ENCODE data around the gene PRKCE. TPM values are rescaled to one million over a fixed set of nuclear protein-coding genes. Genes with fewer than 3 reads are reported as not detected.

Gene PRKCE
- total RNA-seq, 4 donors from 2014 or later = 20.0 to 29.7 (median 25.2) TPM

DNA sequence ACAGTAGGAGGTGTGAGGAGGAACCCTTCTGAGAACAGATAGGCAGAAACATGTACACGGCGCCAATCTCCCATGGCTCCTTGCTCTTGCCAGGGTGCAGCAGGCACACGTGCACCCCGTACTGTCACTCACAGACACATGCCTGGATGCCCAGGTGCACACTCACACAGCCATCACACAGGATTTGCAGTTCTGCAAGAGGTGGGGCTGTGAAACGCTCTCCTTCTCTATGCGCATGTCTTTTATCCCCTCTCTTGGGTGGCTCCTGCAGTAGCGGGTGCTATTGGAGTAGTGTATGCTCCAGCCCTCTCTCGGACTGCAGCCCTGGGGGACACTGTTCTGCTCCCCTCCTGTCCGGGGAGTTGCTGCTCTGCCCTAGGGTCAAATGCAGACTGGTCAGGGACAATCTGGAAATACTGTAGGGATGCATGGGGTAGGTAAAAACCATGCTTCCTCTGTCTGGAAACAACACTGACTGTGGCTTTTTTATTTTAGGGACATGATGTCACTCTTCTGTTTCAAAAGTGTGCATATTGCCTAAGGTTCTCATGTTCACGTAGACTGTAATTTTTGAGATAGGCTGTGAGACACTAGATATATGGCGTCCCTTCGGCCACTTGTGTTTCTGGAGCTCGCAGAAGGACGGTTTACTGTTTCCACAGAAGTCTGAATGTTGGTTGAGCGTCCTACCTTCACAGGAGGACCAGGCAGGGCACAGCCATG, 118.5 kb downstream of the PRKCE start:
- TF ChIP-seq, protein P1, sequence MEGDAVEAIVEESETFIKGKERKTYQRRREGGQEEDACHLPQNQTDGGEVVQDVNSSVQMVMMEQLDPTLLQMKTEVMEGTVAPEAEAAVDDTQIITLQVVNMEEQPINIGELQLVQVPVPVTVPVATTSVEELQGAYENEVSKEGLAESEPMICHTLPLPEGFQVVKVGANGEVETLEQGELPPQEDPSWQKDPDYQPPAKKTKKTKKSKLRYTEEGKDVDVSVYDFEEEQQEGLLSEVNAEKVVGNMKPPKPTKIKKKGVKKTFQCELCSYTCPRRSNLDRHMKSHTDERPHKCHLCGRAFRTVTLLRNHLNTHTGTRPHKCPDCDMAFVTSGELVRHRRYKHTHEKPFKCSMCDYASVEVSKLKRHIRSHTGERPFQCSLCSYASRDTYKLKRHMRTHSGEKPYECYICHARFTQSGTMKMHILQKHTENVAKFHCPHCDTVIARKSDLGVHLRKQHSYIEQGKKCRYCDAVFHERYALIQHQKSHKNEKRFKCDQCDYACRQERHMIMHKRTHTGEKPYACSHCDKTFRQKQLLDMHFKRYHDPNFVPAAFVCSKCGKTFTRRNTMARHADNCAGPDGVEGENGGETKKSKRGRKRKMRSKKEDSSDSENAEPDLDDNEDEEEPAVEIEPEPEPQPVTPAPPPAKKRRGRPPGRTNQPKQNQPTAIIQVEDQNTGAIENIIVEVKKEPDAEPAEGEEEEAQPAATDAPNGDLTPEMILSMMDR (IDR thresholded peaks at IDR 0.05) = no peak
- no peak for TF ChIP-seq POLR2A (IDR thresholded peaks at IDR 0.05)
- Histone ChIP-seq H3K27ac (peak overlapping the region in 1 of 4 donors; percentile 77), H3K4me1 (peaks cover 0 to 4% (median 0%) of the 10 kb centered on the region in 4 donors)

DNA sequence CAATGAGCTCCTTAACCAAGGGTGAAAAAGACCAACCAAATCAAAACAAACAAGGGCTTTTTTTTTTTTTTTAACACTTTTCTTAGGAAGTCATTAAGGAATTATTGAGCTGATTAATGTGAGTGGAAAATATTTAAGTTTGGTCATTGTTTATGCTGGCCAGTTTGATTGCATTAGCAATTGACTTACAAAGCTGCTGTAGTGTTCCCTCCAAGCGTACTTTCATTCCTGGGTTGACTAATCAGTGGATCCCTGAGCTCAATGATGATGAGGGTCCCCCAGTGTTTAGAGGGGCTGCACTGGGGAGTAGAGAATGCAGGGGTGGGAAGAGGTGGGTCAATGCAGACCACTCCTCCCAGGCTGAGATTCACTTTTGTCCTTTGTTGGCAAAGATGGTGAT, 119.3 kb downstream of the PRKCE start:
- Histone ChIP-seq H3K27ac (peak overlapping the region in 3 of 4 donors; percentile 31 to 77 (median 46)), H3K36me3 (no peaks in the 10 kb centered on the region), H3K4me3 (peak overlapping the region in 2 of 4 donors; percentile 20 to 21), H3K9me3 (no peaks in the 10 kb centered on the region), H3K4me1 (peaks cover 0 to 4% (median 0%) of the 10 kb centered on the region in 4 donors), H3K27me3 (no peaks in the 10 kb centered on the region)
- DNase-seq = no peak
- TF ChIP-seq POLR2A (IDR thresholded peaks at IDR 0.05) = no peak
- TF ChIP-seq, protein P1 (IDR thresholded peaks at IDR 0.05) = no peak

More for the DNA sequence above, 118.5 kb downstream of the PRKCE start:
- no peaks in the 10 kb centered on the region for H3K36me3 ChIP-seq
- H3K27me3 ChIP-seq = no peaks in the 10 kb centered on the region
- H3K9me3 ChIP-seq = no peaks in the 10 kb centered on the region
- no peak for DNase-seq
- H3K4me3 ChIP-seq = no peak overlapping the region

DNA sequence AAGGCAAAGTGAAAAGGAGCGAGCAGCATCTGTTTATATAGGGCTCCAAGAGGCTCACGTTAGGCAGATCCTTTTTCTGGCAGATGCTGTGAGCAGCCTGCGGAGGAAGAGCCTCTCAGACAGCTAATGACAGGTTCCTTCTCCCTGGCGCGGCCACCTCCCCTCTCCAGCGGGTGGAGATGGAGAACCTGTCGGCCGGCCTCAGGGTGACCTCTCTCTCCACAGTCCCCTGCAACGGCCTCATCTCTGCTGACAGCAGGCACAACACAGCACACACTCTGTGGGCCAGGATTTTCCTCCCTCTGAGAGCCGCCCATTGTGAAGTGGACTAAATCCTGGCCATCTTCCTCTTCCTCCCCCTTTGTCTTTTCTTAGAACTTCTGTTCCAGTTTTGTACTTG, 119.8 kb downstream of the PRKCE start:
- Histone ChIP-seq H3K27me3 (no peaks in the 10 kb centered on the region), H3K36me3 (no peaks in the 10 kb centered on the region), H3K4me1 (peaks cover 0 to under 1% (median 0%) of the 10 kb centered on the region in 4 donors), H3K9me3 (no peaks in the 10 kb centered on the region), H3K27ac (peak overlapping the region in 3 of 4 donors; percentile 31 to 77 (median 46)), H3K4me3 (peak overlapping the region in 2 of 4 donors; percentile 20 to 21)
- TF ChIP-seq, protein P1 (IDR thresholded peaks at IDR 0.05) = no peak
- TF ChIP-seq POLR2A (IDR thresholded peaks at IDR 0.05) = no peak
- peak in 1 of 3 donors; percentile 50 for DNase-seq

DNA sequence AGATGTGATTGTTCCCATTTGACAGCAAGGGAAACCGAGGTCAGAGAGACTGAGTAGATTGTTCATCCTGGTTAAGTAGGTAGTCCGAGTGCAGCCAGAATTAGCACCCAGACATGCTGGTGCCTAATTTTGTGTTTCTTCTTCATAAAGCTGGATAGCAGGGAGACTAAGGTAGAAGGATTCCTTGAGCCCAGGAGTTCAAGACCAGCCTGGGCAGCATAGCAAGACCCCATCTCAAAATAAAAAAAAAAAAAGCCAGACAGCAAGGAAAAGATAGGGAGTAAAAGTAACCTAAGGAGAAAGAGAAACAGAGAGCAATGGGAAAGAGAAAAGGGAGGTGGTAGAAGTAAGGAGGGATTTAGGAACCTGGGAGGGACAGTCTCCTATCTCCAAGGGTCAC, 120.6 kb downstream of the PRKCE start:
- Histone ChIP-seq H3K4me3 (no peak overlapping the region), H3K9me3 (no peaks in the 10 kb centered on the region), H3K36me3 (no peaks in the 10 kb centered on the region), H3K4me1 (no peaks in the 10 kb centered on the region), H3K27ac (peak overlapping the region in 1 of 4 donors; percentile 77), H3K27me3 (no peaks in the 10 kb centered on the region)
- no peak for DNase-seq
- TF ChIP-seq POLR2A (IDR thresholded peaks at IDR 0.05) = no peak
- TF ChIP-seq, protein P1 (IDR thresholded peaks at IDR 0.05) = no peak

DNA sequence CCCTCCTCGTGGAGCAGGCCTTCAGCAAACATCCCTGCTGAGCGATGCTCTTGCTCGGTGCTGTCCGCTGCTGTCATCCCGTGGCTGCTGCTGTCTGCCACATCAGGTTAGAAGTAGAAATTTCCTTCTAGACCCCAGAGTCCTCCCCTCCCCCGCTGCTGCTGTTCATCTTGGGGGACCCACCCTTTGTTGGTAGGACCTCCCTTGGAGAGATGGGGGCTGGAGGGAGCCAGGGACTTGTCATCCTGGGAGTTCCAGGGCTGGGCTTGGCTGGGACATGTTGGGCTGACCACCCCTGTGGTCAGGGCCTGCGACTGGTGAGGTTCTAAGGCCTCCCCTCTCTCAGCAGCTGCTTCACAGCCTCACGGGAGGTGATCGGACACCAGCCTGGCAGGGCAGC, 122.4 kb downstream of the PRKCE start:
- Histone ChIP-seq H3K4me1 (no peaks in the 10 kb centered on the region), H3K4me3 (no peak overlapping the region), H3K27ac (no peak overlapping the region), H3K27me3 (no peaks in the 10 kb centered on the region), H3K36me3 (no peaks in the 10 kb centered on the region), H3K9me3 (no peaks in the 10 kb centered on the region)
- TF ChIP-seq, protein P1 (IDR thresholded peaks at IDR 0.05) = no peak
- no peak for TF ChIP-seq POLR2A (IDR thresholded peaks at IDR 0.05)
- no peak for DNase-seq
